GM12872 (cell line): Measurements from ENCODE around the gene CTCF.

ENCODE experiments used
- TF ChIP-seq, protein P1 (sequence below): IDR thresholded peaks from 3 replicates; pipeline ENCODE4 v1.5.1; 2011; ENCODE audit warnings: low read depth, mild to moderate bottlenecking, low read length, moderate library complexity; ENCODE audit not compliant: insufficient read depth

CTCF gene

DNA sequence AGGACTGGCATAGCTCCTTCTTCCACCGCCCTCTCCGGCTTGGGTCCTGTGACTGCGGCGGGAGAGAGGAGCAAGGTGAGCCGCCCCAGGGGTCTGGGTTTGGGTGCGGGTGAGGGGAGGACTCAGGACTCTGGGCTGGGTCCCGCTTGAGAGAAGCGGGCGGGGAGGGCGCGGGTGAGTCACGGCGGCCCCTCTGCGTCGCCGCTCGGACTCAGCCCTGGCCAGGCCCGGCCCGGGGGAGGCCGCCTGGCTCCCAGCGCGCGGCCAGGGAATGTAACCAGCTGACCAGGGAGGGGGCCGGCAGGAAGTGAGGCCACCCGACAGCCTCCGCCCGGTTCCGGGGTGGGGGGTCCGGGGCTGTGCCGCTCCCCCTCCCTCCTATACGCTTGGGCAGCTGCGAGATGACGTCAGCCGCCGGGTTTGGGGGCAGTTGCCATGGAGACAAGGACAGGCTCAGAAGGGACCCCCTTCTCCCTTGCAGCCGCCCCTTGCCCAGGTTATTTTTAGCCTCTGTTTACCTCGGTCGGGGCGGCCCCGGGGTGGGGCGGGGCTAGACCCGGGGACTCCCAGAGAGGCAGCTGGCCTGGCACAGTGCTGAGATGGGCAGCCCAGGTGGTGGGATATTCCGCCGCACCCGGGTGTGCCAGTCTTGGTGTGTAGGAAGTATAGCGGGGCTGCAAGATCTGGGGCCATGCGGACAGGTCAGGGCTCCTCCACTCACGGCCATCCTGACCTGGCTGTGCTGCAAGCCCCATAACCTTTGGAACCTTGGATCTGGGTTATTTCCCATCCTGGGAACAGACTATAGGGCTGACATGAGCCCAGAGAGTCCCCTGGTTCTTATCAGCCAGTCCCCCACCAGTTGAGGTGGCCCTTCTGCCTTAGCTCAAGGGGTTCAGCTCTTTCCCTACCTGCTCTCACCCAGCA lies 32.0 kb upstream of the CTCF start:
- TF ChIP-seq, protein P1, sequence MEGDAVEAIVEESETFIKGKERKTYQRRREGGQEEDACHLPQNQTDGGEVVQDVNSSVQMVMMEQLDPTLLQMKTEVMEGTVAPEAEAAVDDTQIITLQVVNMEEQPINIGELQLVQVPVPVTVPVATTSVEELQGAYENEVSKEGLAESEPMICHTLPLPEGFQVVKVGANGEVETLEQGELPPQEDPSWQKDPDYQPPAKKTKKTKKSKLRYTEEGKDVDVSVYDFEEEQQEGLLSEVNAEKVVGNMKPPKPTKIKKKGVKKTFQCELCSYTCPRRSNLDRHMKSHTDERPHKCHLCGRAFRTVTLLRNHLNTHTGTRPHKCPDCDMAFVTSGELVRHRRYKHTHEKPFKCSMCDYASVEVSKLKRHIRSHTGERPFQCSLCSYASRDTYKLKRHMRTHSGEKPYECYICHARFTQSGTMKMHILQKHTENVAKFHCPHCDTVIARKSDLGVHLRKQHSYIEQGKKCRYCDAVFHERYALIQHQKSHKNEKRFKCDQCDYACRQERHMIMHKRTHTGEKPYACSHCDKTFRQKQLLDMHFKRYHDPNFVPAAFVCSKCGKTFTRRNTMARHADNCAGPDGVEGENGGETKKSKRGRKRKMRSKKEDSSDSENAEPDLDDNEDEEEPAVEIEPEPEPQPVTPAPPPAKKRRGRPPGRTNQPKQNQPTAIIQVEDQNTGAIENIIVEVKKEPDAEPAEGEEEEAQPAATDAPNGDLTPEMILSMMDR = no peak

- TF ChIP-seq, protein P1 = no peak
These were observed 31.1 kb upstream of the CTCF start for GRCh38 chr16:67531247-67531646.

GRCh38 chr16:67533024-67533560 lies 29.2 kb upstream of the CTCF start:
- TF ChIP-seq, protein P1 = no peak

GRCh38 chr16:67534431-67534830 lies 27.9 kb upstream of the CTCF start:
- TF ChIP-seq, protein P1 = peak; percentile 16; the same call in 1 of the 3 replicates

GRCh38 chr16:67535201-67535600 lies 27.1 kb upstream of the CTCF start:
- TF ChIP-seq, protein P1 = no peak

- TF ChIP-seq, protein P1 = no peak
These were observed 25.1 kb upstream of the CTCF start for GRCh38 chr16:67537270-67537635.

GRCh38 chr16:67537636-67538591 lies 24.4 kb upstream of the CTCF start:
- TF ChIP-seq, protein P1 = no peak
